HG03575 (cell line): ENCODE results near the gene ARHGEF19.

ENCODE experiments used
- ATAC-seq: cut with Tn5 transposase; IDR thresholded peaks from one replicate; pipeline ENCODE4 v1.9.1; 2021; ENCODE audit not compliant: unreplicated experiment, insufficient number of reproducible peaks, low FRiP score; ENCODE audit errors: extremely low read depth

Gene ARHGEF19

DNA sequence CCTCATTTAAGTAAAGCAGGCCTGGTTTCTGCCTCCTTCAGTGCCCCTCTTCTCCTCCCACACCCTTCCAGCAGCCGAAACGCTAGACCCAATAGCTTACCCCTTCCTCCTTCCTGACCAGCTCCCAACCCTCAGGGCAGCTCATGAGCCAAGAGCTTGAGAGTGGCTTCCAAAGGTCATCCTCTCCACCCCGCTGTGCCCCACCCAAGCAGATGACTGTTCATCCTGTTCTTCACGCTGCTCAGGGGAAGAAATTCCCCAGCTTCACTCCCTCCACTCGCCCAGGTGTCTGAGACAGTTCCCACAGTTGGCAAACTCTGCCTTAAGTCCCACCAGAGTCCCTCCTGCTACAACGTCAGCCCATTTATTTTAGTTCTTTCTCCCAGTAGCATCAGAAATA is 23.4 kb downstream of the ARHGEF19 start:
- no peak for ATAC-seq

DNA sequence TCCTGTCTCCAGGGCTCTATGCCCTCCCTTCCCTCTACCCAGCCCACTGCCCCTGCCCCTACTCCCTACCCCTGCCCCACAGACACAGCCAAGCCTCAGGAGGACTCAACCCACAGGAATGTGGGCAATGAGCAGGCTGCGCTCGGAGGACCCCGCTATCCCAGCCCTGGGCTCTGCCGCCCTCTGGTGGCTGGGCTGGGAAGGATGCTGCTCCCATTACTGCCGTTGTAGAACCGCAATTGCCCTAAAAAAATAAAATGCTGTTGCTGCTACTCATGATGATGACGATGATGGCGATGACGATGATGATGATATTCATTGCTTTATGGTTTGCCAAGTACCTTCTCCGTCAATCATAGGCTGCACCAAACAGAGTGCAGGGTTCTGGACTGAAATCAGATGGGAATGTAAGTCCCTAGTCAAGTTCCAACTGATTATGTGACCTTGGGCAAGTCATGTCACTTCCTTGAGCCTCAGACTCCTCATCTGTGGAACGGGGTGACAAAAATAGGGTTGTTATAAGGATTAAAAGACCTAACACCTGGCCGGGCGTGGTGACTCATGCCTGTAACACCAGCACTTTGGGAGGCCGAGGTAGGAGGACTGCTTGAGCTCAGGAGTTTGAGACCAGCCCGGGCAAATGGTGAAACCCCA is 24.6 kb downstream of the ARHGEF19 start:
- no peak for ATAC-seq

DNA sequence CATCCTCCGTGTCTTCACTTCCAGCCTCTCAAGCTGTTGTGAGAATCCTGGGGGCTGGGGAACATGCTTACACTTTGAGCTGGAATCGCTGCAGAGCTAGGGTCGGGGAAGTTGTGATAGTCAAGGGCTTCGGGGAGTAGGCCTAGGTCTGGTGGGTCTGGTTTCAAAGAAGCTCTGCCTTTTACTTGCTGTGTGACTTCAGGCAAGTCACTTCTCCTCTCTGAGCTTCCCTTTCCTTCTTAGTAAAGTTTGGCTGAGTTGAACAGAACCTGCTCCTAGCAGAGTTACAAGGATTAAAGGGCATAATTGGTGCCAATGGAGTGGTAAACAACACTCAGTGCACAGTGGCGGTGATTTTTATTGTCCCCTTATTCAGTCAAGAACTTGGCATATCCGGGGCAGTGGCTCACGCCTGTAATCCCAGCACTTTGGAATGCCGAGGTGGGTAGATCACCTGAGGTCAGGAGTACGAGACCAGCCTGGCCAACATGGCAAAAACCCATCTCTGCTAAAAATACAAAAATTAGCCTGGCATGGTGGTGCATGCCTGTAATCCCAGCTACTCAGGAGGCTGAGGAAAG is 25.7 kb downstream of the ARHGEF19 start:
- ATAC-seq = no peak

DNA sequence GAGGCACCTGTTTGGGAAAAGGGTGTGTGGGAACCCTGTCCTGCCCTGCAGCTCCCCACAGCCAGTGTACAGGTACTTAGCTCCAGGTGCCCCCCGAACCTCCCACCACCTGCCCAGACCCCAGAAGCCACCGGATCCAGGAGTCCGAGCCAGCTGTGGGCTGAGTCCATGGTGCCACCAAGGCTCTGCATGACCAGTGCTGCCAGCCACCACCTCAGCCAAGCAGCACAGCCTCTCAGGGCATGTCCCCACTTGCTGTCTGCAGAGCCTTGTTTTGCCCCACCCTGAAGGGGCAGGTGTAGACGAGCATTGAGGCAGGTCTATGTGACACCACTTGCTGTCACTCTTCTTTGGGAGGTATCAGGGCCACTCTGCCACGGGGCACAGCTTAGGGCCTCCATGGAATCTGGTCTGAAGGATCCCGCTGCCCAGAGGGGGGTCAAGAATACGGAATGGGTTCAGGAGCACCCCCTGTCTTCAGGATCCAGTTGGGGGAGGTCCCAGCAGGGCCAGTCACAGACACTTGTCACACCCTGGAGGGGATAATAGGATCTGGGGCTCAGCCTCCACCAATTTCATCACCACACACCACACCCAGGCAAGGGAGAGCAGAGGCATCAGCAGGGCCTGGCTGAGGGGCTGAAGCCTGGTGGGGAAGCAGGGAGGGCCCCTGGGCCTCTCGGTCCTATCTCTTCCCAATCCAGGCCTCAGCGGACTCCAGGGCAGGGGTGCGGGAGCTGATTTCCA is 27.7 kb downstream of the ARHGEF19 start:
- no peak for ATAC-seq

DNA sequence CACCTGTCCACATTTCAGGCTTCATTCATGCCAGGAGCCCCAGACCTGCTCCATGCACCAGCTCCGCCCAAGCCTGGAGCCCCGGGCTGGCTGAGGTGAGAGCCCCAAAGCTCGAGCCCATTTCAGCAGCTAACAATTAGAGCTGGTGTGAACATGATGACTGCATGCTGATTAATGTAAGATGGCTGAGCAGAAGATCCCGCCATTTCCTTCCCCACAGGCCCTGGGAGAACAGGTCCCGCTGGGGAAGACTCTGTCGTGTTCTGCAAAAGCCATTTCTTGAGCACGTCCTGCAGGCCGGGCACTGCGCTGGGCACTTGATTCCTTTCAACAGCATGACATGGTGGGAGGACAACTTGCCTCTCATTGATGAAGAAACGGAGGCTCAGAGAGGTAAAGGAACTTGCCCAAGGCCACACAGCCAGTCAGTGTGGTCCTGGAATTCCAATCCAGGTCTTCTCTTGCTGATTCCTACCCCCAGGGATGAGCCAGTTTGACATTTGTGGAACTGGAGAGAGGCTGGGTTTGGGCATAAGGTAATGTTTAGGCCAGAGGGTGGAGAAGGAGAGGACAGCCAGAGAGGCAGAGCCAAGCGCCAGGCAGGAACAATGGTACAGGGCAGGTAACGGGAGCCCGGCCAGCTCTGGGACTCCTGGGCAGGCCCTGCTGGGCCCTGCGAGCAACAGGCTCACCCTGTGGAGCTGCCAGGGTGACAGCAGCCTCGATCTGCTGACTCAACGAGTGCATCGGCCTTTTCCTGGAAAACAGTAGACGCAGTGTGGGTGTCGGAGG is 28.5 kb downstream of the ARHGEF19 start:
- ATAC-seq = no peak

DNA sequence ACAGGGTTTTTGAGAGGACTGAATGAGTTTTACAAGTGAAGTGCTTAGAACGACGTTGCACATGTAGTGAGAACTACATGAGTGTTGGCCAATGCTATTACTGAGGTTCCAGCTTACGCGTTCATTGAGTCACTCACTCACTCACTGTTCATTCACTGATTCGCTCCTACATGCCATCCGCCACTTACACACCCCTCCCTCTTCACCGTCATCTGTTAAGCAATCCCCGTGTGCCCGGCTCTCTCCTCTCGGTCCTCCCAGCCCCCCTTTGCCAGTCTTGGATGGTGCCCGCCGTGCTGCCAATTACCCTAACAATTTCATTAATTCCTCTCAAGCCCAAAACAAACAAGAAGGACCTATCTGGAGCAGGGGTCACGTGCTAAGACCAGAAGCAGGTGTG is 29.3 kb downstream of the ARHGEF19 start:
- no peak for ATAC-seq

DNA sequence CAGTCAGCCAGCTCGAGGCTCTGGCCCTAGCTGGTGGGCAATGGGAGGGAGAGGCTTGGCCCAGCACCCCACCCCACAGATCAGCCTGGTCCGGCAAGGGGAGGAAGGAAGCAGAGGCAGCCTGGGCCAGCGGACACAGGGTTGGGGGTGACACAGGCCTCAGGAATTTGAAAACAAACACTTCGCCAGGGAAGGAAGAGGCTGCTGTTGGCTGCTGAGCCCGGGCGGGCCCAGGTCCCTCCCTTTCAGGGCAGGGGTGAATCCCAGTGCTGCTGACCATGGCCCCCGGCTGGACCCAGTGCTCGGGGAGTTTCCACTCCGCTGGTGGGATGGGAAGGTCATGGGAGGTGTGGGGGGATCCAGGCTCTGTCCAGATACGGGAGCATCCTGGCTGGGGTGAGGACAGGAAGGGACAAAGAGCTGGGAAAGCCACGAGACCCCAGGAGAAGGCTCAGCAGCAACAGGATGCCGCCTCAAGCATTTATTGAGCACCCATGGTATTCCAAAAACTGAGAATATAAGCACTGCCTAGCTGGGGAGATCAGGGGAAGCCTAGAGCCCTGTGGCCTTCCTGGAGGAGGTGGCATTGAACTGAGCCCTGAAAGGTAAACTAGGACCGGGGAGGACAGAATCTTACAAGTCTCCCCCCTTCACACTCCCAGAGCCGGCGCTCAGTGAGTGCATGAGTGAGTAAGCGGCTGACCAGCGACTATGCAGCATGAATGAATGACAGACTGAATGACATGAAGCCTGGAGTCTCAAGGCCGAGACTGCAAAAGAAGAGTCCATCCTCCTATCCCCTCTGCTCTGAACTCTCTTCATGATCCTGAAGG is 30.3 kb downstream of the ARHGEF19 start:
- ATAC-seq = no peak

DNA sequence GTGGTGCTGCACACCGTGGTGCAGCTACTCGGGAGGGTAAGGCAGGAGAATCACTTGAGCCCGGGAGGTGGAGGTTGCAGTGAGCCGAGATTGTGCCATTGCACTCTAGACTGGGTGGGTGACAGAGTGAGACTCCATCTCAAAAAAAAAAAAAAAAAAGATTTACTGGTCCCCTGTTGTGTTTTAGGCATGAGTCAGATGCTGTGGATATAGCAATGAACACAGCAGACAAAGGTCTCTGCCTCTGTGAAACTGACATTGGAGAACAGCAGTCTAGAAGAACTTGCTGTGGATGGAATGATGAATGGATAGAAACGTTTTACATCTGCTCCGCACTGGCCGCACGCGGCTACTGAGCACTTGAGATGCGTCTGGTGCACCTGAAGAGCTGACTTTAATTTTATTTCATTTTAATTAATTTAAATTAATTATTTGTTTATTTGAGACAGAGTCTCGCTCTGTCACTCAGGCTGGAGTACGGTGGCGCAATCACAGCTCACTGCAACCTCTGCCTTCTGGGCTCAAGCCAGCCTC is 32.1 kb downstream of the ARHGEF19 start:
- ATAC-seq = no peak

DNA sequence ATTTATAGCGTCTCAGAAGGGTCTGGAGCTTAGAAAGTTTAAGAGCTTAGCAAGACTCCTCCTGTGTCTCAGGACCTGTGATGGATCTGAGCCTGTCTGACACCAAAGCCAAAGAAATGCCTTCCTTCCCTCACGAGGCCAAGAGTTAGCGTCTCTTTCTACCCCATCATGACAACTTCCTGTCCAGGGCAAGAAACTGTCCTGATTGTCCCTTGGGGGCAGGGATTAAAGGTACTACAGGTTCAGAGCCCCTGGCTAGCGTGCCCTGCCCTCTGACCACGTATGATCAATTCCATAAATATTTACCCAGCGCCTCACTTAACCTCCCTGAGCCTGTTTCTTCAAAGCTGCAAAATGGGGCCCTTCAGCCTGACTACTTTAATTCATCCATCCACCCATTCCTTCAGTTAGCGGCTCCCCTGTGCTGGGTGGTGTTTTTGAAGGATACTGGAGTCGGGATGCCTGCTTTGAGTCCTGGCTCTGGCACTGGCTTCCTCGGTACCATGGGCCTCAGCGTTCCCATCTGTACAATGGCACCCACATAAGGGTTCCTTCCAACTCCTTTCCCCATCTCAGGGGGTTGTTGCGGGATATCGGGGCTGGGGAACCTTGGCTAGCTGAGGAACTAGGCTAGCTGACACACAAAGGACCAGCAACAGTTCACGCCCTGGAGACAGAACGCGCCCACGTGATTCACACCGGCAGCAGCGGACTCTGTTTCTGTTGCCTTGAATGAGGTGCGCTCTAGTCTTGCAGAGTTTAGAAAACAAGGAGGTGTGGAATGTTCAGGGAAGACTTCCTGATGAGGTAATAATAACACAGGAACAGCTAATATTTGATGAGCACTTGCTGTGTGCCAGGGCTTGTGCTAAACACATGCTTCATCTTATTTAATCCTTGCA is 33.6 kb downstream of the ARHGEF19 start:
- ATAC-seq = no peak

DNA sequence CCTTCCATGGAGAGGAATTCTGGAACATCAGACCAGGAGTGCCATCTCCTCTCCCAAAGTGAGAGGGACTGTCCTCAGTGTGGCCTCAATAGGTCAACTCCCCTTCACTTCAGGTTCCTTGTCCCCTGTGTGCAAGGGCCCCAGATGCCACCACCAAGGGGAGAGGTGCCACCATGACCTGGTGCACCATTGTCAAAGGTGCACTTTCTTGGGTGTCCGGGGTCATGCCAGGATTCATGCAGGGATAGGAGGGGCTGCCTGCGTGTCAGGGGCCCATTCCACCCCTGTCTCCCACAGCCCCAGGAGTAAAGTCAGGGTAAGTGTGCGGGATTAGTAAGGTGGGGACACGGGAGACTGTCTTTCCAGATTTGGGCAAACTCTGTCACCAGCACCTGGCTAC is 35.1 kb downstream of the ARHGEF19 start:
- ATAC-seq = no peak

DNA sequence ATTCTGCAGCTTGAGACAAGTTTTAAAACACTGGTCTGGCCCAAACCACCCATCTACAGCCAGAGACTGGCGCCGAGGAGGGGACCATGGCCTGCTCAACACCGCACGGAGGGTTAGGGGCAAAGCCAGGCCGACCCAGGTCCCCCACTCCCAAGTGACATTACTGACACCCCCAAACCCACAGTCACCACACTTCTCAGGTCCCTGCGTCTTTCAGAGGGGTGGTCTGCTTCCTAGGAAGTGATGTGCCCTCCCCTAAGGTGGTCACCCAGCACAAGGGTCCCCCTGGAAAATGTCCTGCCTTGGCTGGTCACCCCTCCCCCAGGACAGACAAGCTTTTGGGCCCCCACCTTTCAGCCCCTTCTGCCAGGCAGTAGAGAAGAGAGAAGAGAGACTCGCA is 35.8 kb downstream of the ARHGEF19 start:
- no peak for ATAC-seq

DNA sequence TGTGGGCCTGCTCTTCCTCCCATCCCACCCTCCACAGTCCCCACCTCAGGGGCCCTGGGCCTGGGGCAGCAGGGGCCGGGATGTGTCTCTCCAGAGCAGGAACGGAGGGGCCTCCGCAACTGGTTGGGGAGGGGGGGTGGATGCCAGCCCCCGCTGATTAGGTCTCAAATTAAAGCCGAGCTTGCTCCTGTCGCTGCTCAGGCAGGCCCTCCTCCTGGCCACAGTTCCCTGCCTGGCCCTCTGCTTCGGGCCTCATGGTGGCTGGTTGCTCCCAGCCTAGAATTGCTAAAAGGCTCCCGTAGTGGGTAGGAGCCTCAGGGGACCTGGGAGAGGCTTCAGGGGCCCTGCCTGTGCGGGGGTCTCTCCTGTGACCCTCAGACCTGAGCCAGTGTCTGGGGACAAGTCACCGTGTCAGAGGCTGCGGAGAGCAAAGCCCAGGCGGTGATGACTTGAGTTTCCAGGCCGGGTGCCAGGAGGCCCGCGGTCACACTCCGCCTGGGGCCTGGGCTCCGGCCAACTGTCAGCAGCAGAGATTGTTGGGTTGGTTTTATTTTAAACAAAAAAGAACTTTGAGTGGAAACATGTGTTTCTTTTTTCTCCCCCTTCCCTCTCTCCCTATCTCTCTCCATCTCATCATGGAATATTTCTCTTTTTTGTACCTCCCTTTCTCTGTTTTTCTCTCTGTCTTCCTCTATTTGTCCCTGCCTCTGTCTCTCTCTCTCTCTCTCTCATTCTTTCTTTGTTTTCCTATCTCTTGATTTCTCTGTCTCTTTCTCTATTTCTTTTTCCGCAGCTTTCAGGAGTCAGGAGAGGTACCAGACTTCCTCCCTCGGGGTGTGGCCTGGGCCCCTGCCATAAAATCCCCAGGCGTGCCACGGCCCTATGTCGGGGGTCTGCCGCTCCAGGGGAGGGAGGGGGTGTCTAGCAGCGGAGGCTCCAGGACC is 36.6 kb downstream of the ARHGEF19 start:
- no peak for ATAC-seq

DNA sequence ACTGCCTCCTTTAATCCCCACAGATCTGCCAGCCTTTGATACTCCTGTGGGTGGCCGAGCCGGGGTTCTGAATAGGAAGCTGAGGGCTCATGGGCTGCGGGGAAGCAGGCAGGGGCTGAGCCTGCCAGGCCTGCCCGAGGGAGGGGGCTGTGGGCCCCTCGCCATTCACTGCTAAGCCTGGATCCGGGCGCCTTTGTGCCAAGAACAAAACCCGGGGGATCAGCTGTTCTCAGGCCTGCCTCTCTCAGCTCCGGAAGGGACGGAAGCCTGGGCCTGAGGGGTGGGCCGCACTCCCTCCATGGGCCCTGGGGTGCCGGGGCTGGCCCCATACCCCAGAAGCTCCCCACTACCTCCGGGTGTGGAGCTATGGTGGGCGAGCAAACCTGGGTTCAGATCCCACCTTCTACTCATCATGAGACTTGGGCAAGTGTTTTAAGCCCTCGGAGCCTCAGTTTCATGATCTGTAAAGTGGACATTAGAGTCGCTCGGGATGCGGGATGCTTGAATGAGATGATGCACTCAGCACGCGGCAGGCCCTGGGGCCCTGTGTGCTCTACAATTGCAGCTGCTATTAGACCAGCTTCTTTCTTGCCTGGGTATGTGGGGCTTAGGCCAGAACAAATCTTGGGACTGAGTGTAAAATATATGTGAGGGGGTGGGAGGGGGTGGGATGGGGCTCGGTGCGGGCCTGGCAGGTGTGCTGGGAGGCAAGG is 37.4 kb downstream of the ARHGEF19 start:
- ATAC-seq = no peak

DNA sequence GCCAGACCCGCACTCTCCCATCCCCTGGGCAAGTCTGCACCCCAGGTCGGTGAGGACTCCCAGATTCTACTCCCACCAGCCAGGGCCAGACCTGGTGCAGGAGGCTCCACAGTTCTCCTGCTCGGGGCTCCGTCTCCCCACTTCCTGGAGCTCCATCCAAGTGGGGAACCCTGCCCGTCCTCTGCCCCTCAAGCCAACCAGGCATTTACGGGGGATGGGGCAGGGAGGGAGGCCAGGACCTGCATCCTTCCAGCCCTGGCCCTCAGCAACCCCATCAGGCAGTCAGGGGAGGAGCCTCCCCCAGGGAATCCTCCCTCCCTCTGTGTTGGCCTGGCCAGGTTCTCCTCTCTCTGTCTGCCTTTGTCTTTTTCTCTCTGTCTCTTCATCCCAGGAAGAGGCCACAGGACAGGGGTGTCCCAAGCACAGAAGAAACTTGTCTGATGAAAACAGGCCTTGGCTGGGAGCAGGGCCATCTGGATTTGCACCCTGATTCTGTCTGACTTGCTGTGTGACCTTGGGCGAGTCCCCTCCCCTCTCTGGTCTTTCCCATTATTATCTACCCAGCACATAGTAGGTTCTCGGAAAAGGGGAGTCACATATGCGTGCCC is 38.1 kb downstream of the ARHGEF19 start:
- no peak for ATAC-seq

DNA sequence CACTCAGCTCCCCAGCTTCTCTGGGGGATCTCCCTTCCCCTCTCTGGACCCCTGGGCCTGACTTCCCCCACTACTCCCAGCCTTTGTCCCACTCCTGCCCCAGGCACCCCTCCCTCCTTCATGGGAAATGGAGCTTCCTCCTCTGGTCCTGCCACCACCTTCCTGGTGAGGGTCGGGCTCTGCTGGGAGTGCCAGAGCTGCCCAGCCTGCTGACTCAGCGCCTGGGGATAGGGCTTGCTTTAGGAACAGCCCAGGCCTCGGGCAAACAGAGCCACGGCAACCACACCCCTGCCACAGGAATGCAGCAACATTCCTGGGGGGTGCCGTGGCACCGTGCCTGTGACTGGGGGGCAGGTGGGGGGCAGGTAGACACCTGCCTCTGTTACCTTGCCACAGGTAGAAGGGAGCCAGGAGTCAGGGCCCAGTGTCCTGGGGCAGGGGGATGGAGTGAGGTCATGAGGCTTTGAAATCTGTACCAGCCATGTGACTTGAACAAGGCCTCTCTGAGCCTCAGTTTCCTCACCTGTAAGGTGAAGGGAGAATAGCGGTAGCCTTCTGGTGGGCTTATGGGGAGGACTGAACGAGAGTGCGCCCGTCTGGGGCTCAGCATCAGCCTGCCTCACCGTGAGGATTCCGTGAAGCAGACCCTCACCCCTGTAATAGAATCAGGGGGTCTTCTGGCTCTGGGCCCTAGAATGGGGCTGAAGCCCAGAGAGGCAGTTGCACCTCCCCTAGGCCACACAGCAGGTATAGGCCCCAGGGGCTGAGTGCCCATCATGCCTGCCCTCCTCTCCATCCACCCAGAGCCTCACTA is 38.8 kb downstream of the ARHGEF19 start:
- no peak for ATAC-seq
